Measurements from ENCODE around the gene FGF12.
A peak's percentile ranks its signal among the peaks of the same experiment; 100 is the strongest.

FGF12 gene

DNA sequence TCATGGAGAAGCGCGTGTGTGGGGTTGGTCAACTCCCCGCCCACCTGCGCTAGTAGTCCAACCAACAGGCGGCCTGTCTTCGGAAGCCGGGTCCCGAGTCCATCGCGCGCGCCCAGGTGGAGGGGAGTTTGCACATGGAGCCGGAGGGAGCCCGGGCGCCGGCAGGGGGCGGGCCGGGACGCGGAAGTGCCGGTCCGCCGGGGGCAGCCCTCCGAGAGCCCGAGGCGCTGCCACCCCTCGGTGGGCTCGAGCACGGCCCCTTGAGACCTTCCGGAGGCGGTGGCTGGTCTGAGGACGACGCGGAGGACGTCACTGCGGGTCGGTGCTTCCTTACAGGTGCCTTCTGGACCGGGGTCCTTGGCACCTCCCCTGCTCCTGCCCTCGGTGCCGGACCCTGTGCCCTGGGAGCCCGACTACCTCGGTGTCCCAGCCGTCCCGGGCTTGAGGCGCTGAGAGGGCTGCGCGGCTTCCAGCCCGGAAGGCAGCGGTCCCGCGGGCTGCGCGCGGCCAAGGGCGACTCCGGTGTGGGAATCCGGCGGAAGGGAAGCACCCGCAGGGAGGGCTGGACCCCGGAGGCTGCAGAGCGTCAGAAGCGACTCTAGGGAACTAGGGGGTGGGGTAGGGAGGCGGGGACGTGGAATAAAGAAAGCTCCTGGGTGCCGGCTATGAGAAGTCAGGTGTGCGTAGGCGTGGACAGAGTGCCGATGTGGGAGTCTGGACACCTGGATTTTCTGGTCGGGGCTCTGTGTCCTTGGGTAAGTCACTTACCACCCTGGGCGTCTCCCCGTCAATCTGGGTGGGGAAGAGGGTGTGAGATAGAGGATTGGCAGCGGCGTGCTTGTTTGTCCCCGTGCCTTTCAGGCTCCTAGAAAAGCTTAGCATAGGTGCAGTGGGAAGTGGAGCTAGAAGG is 212.3 kb downstream of the FGF12 start:
- peak; percentile 1 for DNase-seq (ENCODE audit: low read depth)
- TF ChIP-seq CTCF (IDR thresholded peaks at IDR 0.05; ENCODE audit: insufficient read depth, low read depth, low read length, missing control alignments) = no peak
- no peak overlapping the region for H3K4me3 ChIP-seq (ENCODE audit: low read depth, low read length)

DNA sequence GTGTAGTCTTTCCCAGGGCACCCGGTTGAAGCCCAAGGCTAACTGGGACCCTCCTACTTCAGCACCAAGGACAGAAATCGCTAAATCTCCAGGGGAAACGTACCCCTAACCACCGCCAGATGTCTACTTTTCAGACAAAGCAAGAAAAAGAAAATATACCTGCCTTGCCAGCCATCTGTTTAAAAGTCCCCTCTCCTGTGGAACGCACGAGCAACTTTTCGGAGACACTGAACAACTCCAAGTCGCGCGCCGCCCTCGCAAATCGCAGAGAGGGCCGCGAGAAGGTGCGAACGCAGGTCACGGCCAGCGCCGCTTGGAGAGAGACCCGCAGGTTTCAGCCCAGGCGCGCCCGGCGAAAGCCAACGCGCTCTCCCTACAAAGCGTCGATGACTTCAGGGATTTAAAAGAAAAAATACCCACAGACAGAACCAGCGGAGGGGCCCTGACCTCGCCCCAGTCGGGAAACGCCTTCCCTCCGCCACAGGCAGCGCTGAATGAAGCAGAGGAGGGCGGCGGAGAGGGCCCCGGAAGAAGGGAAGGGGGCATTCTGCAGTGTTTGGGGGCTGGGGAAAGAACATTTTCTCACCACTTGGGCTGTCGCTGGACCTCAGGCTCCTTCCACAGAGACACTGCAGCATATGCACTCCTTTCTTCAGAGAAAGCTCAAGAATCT is 213.1 kb downstream of the FGF12 start:
- no peak for TF ChIP-seq CTCF (IDR thresholded peaks at IDR 0.05; ENCODE audit: insufficient read depth, low read depth, low read length, missing control alignments)
- H3K4me3 ChIP-seq (ENCODE audit: low read depth, low read length) = no peak overlapping the region
- no peak for DNase-seq (ENCODE audit: low read depth)

GRCh38 chr3:192505731-192506130 is 221.6 kb downstream of the FGF12 start:
- H3K4me3 ChIP-seq (ENCODE audit: low read depth, low read length) = no peak overlapping the region
- no peak for TF ChIP-seq CTCF (IDR thresholded peaks at IDR 0.05; ENCODE audit: insufficient read depth, low read depth, low read length, missing control alignments)
- DNase-seq (ENCODE audit: low read depth) = no peak

DNA sequence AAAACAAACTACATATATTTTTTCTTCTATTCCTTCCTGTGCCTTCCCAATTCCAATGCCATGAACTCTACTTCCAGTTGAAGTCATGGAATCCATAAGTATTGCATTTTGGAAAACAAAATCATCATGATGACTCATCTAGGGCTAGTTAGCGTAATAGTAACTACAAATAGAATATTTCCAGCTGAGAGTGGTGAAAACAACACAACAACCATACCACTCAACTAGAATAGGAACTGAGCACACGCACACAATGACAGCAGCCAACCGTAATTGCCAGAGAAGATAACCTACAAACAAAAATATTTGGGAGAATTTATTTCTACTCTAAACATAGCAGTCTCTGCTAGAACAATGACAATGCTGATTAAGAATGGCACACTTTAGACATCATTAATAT is 225.9 kb downstream of the FGF12 start:
- no peak overlapping the region for H3K4me3 ChIP-seq (ENCODE audit: low read depth, low read length)
- DNase-seq (ENCODE audit: low read depth) = no peak
- no peak for TF ChIP-seq CTCF (IDR thresholded peaks at IDR 0.05; ENCODE audit: insufficient read depth, low read depth, low read length, missing control alignments)

GRCh38 chr3:192496905-192497587 is 230.3 kb downstream of the FGF12 start:
- TF ChIP-seq CTCF (IDR thresholded peaks at IDR 0.05; ENCODE audit: insufficient read depth, low read depth, low read length, missing control alignments) = no peak
- no peak overlapping the region for H3K4me3 ChIP-seq (ENCODE audit: low read depth, low read length)
- no peak for DNase-seq (ENCODE audit: low read depth)

GRCh38 chr3:192494174-192494573 is 233.2 kb downstream of the FGF12 start:
- no peak for TF ChIP-seq CTCF (IDR thresholded peaks at IDR 0.05; ENCODE audit: insufficient read depth, low read depth, low read length, missing control alignments)
- no peak overlapping the region for H3K4me3 ChIP-seq (ENCODE audit: low read depth, low read length)
- DNase-seq (ENCODE audit: low read depth) = peak; percentile 8

Data from GM12865 (cell line).